ENCODE results near the gene ATG14. TPM values are rescaled to one million over a fixed set of nuclear protein-coding genes. Genes with fewer than 3 reads are reported as not detected.

Gene ATG14
- polyA plus RNA-seq, 1 of the 3 experiments (the other 2 are of a cell fraction), result 4.3 TPM

DNA sequence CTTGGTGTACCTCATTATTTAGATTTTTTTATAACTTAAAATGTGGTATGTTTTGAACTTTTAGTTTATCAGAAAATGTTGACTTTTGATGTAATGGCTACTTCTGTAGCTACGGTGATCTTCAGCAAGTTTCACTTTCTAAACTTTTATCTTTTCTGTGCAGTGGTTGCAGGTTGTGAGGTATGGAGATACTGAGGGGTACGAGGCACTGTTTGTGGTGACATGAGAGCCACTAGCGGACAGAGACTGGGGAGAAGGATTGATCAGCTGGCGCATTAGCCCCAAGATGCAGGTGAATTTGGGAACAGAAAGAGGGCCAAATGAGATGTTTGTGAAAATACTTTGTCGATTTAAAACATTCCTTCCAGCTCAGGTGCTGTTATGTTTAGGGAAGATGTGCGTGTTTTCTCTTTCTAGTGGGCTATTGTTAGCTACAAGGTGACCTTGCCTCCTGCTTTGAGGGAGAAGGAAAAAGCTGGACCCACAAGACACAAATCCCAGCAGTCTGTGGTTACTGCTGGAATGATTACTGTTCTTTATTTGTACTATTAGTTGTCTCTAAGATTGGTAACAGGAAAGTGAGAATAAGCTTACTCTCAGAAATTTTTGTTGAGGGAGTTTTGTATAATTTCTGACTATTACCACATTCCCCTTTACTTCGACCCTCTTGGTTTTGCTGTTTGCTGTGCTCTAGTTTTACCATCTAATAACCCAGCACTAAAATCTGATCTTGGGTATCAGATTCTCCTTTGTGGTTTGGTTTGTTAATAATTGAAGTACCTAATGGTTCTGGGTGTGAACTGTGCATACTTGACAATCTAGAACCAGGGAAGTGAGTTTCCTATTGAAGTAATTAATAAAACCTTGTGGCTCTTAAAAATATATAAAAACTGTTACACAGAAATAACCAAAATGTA, 78.7 kb downstream of the ATG14 start:
- 89% methylated on average over 7 of the region's 7 CpGs for WGBS (ENCODE audit: low lambda C conversion rate)
- H3F3A ChIP-seq (replicated peaks; ENCODE audit: insufficient read depth), result peaks cover 8% of the 10 kb centered on the region
- H3K4me3 ChIP-seq (ENCODE audit: low read depth in 2 of 2, low read length in 1 of 2), result no peak overlapping the region
- peaks cover 0 to 5% of the 10 kb centered on the region in 2 experiments; a peak in 2 of 4 replicates for H3K4me1 ChIP-seq (ENCODE audit: control insufficient read depth in 1 of 2, insufficient read depth in 2 of 2, low read depth in 1 of 2, low read length in 1 of 2)
- no peak overlapping the region for H3K9ac ChIP-seq
- H3K9me2 ChIP-seq, result no peaks in the 10 kb centered on the region
- no peaks in the 10 kb centered on the region for H3K27me3 ChIP-seq (ENCODE audit: insufficient read depth)
- no peaks in the 10 kb centered on the region for H3K9me3 ChIP-seq
- H3K79me2 ChIP-seq (ENCODE audit: insufficient read depth), result peaks cover 60% of the 10 kb centered on the region
- peaks cover 0 to 3% of the 10 kb centered on the region in 2 experiments for H3K36me3 ChIP-seq (replicated peaks in 1 of 2; ENCODE audit: control insufficient read depth in 1 of 2, insufficient read depth in 2 of 2, low read length in 1 of 2)
- no peak overlapping the region for H3K4me2 ChIP-seq
- POLR2A ChIA-PET, result no interaction called here
- no peak overlapping the region for H3K27ac ChIP-seq (ENCODE audit: low read depth in 2 of 2, low read length in 1 of 2)
- DNase-seq, result no peak
- TF ChIP-seq, protein P1, sequence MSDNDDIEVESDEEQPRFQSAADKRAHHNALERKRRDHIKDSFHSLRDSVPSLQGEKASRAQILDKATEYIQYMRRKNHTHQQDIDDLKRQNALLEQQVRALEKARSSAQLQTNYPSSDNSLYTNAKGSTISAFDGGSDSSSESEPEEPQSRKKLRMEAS (IDR thresholded peaks at IDR 0.05; ENCODE audit: low read depth), result no peak
- TF ChIP-seq, protein P2, sequence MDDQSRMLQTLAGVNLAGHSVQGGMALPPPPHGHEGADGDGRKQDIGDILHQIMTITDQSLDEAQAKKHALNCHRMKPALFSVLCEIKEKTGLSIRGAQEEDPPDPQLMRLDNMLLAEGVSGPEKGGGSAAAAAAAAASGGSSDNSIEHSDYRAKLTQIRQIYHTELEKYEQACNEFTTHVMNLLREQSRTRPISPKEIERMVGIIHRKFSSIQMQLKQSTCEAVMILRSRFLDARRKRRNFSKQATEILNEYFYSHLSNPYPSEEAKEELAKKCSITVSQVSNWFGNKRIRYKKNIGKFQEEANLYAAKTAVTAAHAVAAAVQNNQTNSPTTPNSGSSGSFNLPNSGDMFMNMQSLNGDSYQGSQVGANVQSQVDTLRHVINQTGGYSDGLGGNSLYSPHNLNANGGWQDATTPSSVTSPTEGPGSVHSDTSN (IDR thresholded peaks at IDR 0.05), result no peak
- TF ChIP-seq, protein P3, sequence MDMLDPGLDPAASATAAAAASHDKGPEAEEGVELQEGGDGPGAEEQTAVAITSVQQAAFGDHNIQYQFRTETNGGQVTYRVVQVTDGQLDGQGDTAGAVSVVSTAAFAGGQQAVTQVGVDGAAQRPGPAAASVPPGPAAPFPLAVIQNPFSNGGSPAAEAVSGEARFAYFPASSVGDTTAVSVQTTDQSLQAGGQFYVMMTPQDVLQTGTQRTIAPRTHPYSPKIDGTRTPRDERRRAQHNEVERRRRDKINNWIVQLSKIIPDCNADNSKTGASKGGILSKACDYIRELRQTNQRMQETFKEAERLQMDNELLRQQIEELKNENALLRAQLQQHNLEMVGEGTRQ (IDR thresholded peaks at IDR 0.05; ENCODE audit: borderline replicate concordance, low read depth, low read length), result no peak
- TF ChIP-seq FOXM1 (IDR thresholded peaks at IDR 0.05; ENCODE audit: low read depth) (no peak), JUND (IDR thresholded peaks at IDR 0.05) (no peak), FOSL2 (IDR thresholded peaks at IDR 0.05; ENCODE audit: borderline replicate concordance, low read depth) (no peak), RCOR1 (IDR thresholded peaks at IDR 0.05; ENCODE audit: low read length) (no peak), EP300 (IDR thresholded peaks at IDR 0.05; ENCODE audit: borderline replicate concordance in 1 of 2, low read depth in 1 of 2, low read length in 1 of 2) (no peak), RAD21 (IDR thresholded peaks at IDR 0.05; ENCODE audit: low read length) (no peak), SMC3 (IDR thresholded peaks at IDR 0.05; ENCODE audit: low read depth, low read length) (no peak), TEAD4 (IDR thresholded peaks at IDR 0.05; ENCODE audit: borderline replicate concordance, insufficient read depth) (no peak), CHD2 (IDR thresholded peaks at IDR 0.05; ENCODE audit: low read length, partially characterized antibody) (no peak)
- TF ChIP-seq, protein P4, sequence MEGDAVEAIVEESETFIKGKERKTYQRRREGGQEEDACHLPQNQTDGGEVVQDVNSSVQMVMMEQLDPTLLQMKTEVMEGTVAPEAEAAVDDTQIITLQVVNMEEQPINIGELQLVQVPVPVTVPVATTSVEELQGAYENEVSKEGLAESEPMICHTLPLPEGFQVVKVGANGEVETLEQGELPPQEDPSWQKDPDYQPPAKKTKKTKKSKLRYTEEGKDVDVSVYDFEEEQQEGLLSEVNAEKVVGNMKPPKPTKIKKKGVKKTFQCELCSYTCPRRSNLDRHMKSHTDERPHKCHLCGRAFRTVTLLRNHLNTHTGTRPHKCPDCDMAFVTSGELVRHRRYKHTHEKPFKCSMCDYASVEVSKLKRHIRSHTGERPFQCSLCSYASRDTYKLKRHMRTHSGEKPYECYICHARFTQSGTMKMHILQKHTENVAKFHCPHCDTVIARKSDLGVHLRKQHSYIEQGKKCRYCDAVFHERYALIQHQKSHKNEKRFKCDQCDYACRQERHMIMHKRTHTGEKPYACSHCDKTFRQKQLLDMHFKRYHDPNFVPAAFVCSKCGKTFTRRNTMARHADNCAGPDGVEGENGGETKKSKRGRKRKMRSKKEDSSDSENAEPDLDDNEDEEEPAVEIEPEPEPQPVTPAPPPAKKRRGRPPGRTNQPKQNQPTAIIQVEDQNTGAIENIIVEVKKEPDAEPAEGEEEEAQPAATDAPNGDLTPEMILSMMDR (IDR thresholded peaks at IDR 0.05), result no peak
- CTCF ChIA-PET, result interaction anchor here (1.0 to 1.5 kb wide), 4 partner anchors 8 to 113 kb away, joined by 3 to 9 read pairs (median 3); no protein-coding TSS in a partner anchor
- H4K20me1 ChIP-seq (ENCODE audit: insufficient read depth), result peaks cover 6% of the 10 kb centered on the region; the same call in 1 of the 2 replicates
- no peak overlapping the region for H2AFZ ChIP-seq (ENCODE audit: low read depth)

Measured in SK-N-SH (cell line).